ENCODE data around the gene CCKAR. TPM values are rescaled to one million over a fixed set of nuclear protein-coding genes. Genes with fewer than 3 reads are reported as not detected.

Gene CCKAR
- total and polyA plus RNA-seq, 11 donors = 0.20 TPM; not detected in 10

DNA sequence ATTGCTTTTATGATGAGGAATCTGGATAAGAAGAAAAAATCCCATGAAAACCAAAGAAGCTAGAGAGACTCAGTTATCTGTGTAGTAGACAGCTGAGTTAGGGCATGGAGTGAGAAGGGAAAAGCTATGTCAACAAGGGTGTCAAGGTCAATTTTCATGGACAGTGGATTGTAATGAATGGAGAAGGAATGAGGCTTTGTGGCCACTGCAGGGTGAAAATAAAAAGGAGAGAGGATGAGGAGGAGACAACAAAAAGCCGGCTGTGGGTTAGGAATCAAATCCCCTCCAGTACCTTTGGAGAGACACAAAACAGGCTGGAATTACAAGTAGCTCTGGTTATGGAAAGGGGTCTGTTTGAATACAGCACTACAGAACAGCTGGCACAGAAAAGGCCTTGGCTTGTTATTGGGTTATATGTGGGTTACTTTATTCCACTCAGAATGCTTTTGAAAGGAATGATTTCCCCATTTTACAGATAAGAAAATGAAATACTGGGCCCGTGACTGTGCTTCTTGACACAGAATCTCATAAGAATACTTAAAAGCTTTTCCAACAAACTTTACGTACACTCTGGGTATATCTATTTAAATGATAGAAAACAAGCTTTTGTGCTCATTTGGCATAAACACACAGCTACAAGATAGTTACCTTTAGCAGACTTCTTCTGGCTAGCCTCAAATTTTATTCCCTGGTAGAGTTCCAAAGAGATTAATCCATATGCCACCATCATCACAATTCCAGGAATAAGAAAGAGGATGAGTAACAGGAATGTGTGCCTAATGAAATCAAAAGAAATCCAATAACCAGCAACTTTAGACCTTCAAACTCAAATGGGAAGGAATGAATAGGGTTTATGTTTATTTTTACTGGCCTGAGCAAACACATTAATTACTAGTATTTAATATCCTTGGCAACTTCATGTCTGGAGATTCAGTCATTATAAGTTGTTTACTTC, 7.5 kb downstream of the CCKAR start:
- Histone ChIP-seq H3K9me3 (no peaks in the 10 kb centered on the region), H3K36me3 (no peaks in the 10 kb centered on the region), H3K27ac (peak overlapping the region in 1 of 12 donors; percentile 43), H3K4me3 (no peak overlapping the region), H3K4me1 (no peaks in the 10 kb centered on the region), H3K27me3 (peaks cover 0 to 8% (median 0%) of the 10 kb centered on the region in 9 donors)
- ATAC-seq = no peak
- TF ChIP-seq CTCF (IDR thresholded peaks at IDR 0.05) (no peak), POLR2A (IDR thresholded peaks at IDR 0.05) (no peak)
- intact Hi-C loops (cut with DNase I) = no loop called here
- WGBS, 4 donors = 58 to 86% (median 77%) methylated on average over 3 of the region's 3 CpGs
- DNase-seq = no peak

- Histone ChIP-seq H3K4me3 (no peak overlapping the region), H3K36me3 (no peaks in the 10 kb centered on the region), H3K9me3 (no peaks in the 10 kb centered on the region), H3K27ac (no peak overlapping the region), H3K4me1 (no peaks in the 10 kb centered on the region), H3K27me3 (no peaks in the 10 kb centered on the region)
- TF ChIP-seq POLR2A (IDR thresholded peaks at IDR 0.05) (no peak), CTCF (IDR thresholded peaks at IDR 0.05) (no peak)
- WGBS, 4 donors = 83 to 93% (median 91%) methylated on average over 13 of the region's 13 CpGs
- intact Hi-C loops (cut with DNase I) = no loop called here
- DNase-seq (no peak), ATAC-seq (no peak)
These were observed 12.0 kb downstream of the CCKAR start for GRCh38 chr4:26478330-26478729.

- no peaks in the 10 kb centered on the region for H3K27me3 ChIP-seq
- H3K4me3 ChIP-seq = no peak overlapping the region
- no peak for ATAC-seq
- intact Hi-C loops (cut with DNase I) = no loop called here
- TF ChIP-seq POLR2A (IDR thresholded peaks at IDR 0.05) (no peak), CTCF (IDR thresholded peaks at IDR 0.05) (no peak)
- 45 to 61% (median 50%) methylated on average over 5 of the region's 5 CpGs for WGBS, 4 donors
- DNase-seq = no peak
- no peak overlapping the region for H3K27ac ChIP-seq
- no peaks in the 10 kb centered on the region for H3K9me3 ChIP-seq
- H3K36me3 ChIP-seq = no peaks in the 10 kb centered on the region
- no peaks in the 10 kb centered on the region for H3K4me1 ChIP-seq
These were observed 13.7 kb downstream of the CCKAR start for GRCh38 chr4:26476545-26476944.

DNA sequence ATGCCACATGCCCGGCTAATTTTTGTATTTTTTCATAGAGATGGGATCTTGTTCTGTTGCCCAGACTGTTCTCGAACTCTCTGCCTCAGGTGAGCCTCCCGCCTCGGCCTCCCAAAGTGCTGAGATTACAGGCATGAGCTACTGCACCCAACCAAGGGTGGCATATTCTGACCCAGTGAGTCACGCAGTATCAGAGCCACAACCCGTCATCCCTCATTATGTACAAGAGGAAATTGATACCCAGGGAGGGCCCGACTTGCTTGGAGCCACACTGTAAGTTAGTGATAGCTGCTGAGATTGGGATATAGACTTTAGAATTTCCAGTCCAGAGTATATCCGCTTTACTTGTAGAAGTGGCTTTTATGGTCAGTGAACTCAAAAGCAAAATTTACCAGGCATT, 14.6 kb downstream of the CCKAR start:
- intact Hi-C loops (cut with DNase I) = no loop called here
- TF ChIP-seq POLR2A (IDR thresholded peaks at IDR 0.05) (no peak), CTCF (IDR thresholded peaks at IDR 0.05) (no peak)
- Histone ChIP-seq H3K9me3 (no peaks in the 10 kb centered on the region), H3K36me3 (no peaks in the 10 kb centered on the region), H3K4me1 (no peaks in the 10 kb centered on the region), H3K27ac (no peak overlapping the region), H3K4me3 (no peak overlapping the region), H3K27me3 (no peaks in the 10 kb centered on the region)
- DNase-seq = no peak
- no peak for ATAC-seq
- WGBS, 4 donors = 82 to 93% (median 93%) methylated on average over 8 of the region's 8 CpGs

All from heart left ventricle (tissue), 16 donors.